PC-9 (cell line): Measurements from ENCODE around the gene POLDIP2.

Experiments used
- CTCF ChIP-seq: fragments of 200-600 bp; sonication (generic); conservative IDR thresholded peaks from 2 replicates; pipeline ENCODE4 v1.6.1; 2017; ENCODE audit warnings: mixed run types, antibody characterized with exemption, mild to moderate bottlenecking, moderate library complexity
- EZH2 ChIP-seq: fragments of 200-600 bp; sonication (generic); IDR thresholded peaks from 2 replicates; pipeline ENCODE4 v1.8.0; 2017; ENCODE audit warnings: antibody characterized with exemption, low read depth

GRCh38 chr17:28342313-28342712, 15.0 kb downstream of the POLDIP2 start:
- TF ChIP-seq CTCF = no peak
- no peak for TF ChIP-seq EZH2
